H9 (cell line): ENCODE results near the gene CCDC86. TPM values are rescaled to one million over a fixed set of nuclear protein-coding genes. Genes with fewer than 3 reads are reported as not detected.

Experiments
- DNase-seq: peaks from one replicate; pipeline ENCODE4 v3.0.0-alpha.2; 2017
- H2AFZ ChIP-seq: one replicate; pipeline ENCODE4 v1.6.1; 2013; ENCODE audit warnings: mild to moderate bottlenecking, low read length, control low read depth, moderate library complexity
- H2AK5ac ChIP-seq: 2 replicates; pipeline ENCODE4 v1.6.1; 2013; ENCODE audit warnings: low read length, control low read depth, mixed read lengths; ENCODE audit not compliant: insufficient read length
- H2BK120ac ChIP-seq: one replicate; pipeline ENCODE4 v1.6.1; 2013; ENCODE audit warnings: low read depth, mild to moderate bottlenecking, low read length, control low read depth, inconsistent platforms; ENCODE audit not compliant: poor library complexity, severe bottlenecking
- H2BK12ac ChIP-seq: 2 replicates; pipeline ENCODE4 v1.6.1; 2013; ENCODE audit warnings: low read length, control low read depth, mixed read lengths, low read depth; ENCODE audit not compliant: insufficient read length
- H2BK15ac ChIP-seq: 2 replicates; pipeline ENCODE4 v1.6.1; 2013; ENCODE audit warnings: low read depth, low read length, control low read depth
- H2BK20ac ChIP-seq: one replicate; pipeline ENCODE4 v1.6.1; 2013; ENCODE audit warnings: low read depth, mild to moderate bottlenecking, low read length, control low read depth, inconsistent platforms; ENCODE audit not compliant: poor library complexity, severe bottlenecking
- H2BK5ac ChIP-seq: 2 replicates; pipeline ENCODE4 v1.6.1; 2013; ENCODE audit warnings: low read length, control low read depth, mixed read lengths; ENCODE audit not compliant: insufficient read length
- H3K14ac ChIP-seq: 2 replicates; pipeline ENCODE4 v1.6.1; 2013; ENCODE audit warnings: low read length, control low read depth; ENCODE audit not compliant: insufficient read depth
- H3K18ac ChIP-seq: 2 replicates; pipeline ENCODE4 v1.6.1; 2013; ENCODE audit warnings: low read depth, mild to moderate bottlenecking, mixed read lengths, low read length, control low read depth; ENCODE audit not compliant: insufficient read length
- H3K23ac ChIP-seq: 2 replicates; pipeline ENCODE4 v1.6.1; 2013; ENCODE audit warnings: low read length, control low read depth, mixed read lengths, low read depth; ENCODE audit not compliant: insufficient read length
- H3K23me2 ChIP-seq: 2 replicates; pipeline ENCODE4 v1.6.1; 2013; ENCODE audit warnings: low read depth, mild to moderate bottlenecking, mixed read lengths, low read length, control low read depth; ENCODE audit not compliant: insufficient read length, poor library complexity, severe bottlenecking
- H3K27ac ChIP-seq: 2 replicates; pipeline ENCODE4 v1.5.1; 2013; ENCODE audit warnings: low read length, control low read depth, mixed read lengths, low read depth; ENCODE audit not compliant: insufficient read length
- H3K27me3 ChIP-seq: 2 replicates; pipeline ENCODE4 v1.6.1; 2013; ENCODE audit warnings: low read length, control low read depth, inconsistent platforms; ENCODE audit not compliant: insufficient read depth
- H3K4ac ChIP-seq: 2 replicates; pipeline ENCODE4 v1.6.1; 2013; ENCODE audit warnings: low read depth, mild to moderate bottlenecking, control low read depth, inconsistent platforms, low read length, moderate library complexity
- H3K4me1 ChIP-seq: 2 replicates; pipeline ENCODE4 v1.6.1; 2013; ENCODE audit warnings: low read length, control low read depth, inconsistent platforms; ENCODE audit not compliant: insufficient read depth
- H3K4me2 ChIP-seq: 2 replicates; pipeline ENCODE4 v1.6.1; 2013; ENCODE audit warnings: low read length, control low read depth, mixed read lengths; ENCODE audit not compliant: insufficient read length, insufficient read depth
- H3K56ac ChIP-seq: 2 replicates; pipeline ENCODE4 v1.6.1; 2013; ENCODE audit warnings: low read depth, mild to moderate bottlenecking, mixed read lengths, low read length, control low read depth; ENCODE audit not compliant: insufficient read length
- H3K79me1 ChIP-seq: 2 replicates; pipeline ENCODE4 v1.6.1; 2013; ENCODE audit warnings: low read depth, mild to moderate bottlenecking, moderate library complexity, low read length, control low read depth, inconsistent platforms; ENCODE audit not compliant: insufficient read depth, poor library complexity, severe bottlenecking
- H3K79me2 ChIP-seq: 2 replicates; pipeline ENCODE4 v1.6.1; 2013; ENCODE audit warnings: low read length, control low read depth, inconsistent platforms; ENCODE audit not compliant: insufficient read depth
- H3K9ac ChIP-seq: 2 replicates; pipeline ENCODE4 v1.6.1; 2013; ENCODE audit warnings: low read length, control low read depth, mixed read lengths; ENCODE audit not compliant: insufficient read length; ENCODE audit errors: extremely low read depth
- H3K9me3 ChIP-seq: one replicate; pipeline ENCODE4 v1.6.1; 2013; ENCODE audit warnings: low read depth, low read length, inconsistent platforms; ENCODE audit not compliant: control insufficient read depth
- H3T11ph ChIP-seq: one replicate; pipeline ENCODE4 v1.6.1; 2013; ENCODE audit warnings: mild to moderate bottlenecking, low read length, control low read depth, inconsistent platforms
- H4K20me1 ChIP-seq: one replicate; pipeline ENCODE4 v1.6.1; 2013; ENCODE audit not compliant: control insufficient read depth, insufficient read length, insufficient read depth
- H4K5ac ChIP-seq: 2 replicates; pipeline ENCODE4 v1.6.1; 2013; ENCODE audit warnings: low read depth, mild to moderate bottlenecking, mixed read lengths, low read length, control low read depth; ENCODE audit not compliant: insufficient read length
- H4K8ac ChIP-seq: replicated peaks from 2 replicates; pipeline ENCODE4 v1.6.1; 2013; ENCODE audit warnings: low read length, control low read depth, mixed read lengths, low read depth; ENCODE audit not compliant: insufficient read length
- H4K91ac ChIP-seq: 2 replicates; pipeline ENCODE4 v1.6.1; 2013; ENCODE audit warnings: low read depth, mild to moderate bottlenecking, moderate library complexity, mixed read lengths, low read length, control low read depth; ENCODE audit not compliant: insufficient read length
- H3K27ac Mint-ChIP-seq, 3 experiments: 2 replicates in 2 of 3; 3 replicates in 1 of 3; pipeline ENCODE4 v1.8.0; 2020 to 2021; ENCODE audit warnings: mixed read lengths in 3 of 3, mild to moderate bottlenecking in 1 of 3, moderate library complexity in 1 of 3
- H3K27me3 Mint-ChIP-seq: 2 replicates; pipeline ENCODE4 v1.8.0; 2021; ENCODE audit warnings: low read depth, mild to moderate bottlenecking, moderate library complexity, mixed read lengths
- H3K36me3 Mint-ChIP-seq, 3 experiments: 2 replicates in 2 of 3; 3 replicates in 1 of 3; pipeline ENCODE4 v1.8.0; 2020 to 2021; ENCODE audit warnings: low read depth in 3 of 3, mixed read lengths in 3 of 3; ENCODE audit not compliant: insufficient read depth in 1 of 3
- H3K4me1 Mint-ChIP-seq, 2 experiments: 2 replicates each; pipeline ENCODE4 v1.8.0; 2020; ENCODE audit warnings: mixed read lengths in 2 of 2
- H3K4me3 Mint-ChIP-seq, 2 experiments: 2 replicates in 1 of 2; 3 replicates in 1 of 2; pipeline ENCODE4 v1.8.0; 2020 to 2021; ENCODE audit warnings: mild to moderate bottlenecking in 2 of 2, mixed read lengths in 2 of 2, moderate library complexity in 1 of 2
- H3K9me3 Mint-ChIP-seq, 2 experiments: 2 replicates in 1 of 2; 3 replicates in 1 of 2; pipeline ENCODE4 v1.8.0; 2020; ENCODE audit warnings: mild to moderate bottlenecking in 2 of 2, mixed read lengths in 2 of 2, moderate library complexity in 1 of 2
- WGBS: extraction: QIAGEN DNeasy Blood & Tissue Kit; methylation state at CpG from one replicate; pipeline ENCODE4 v1.1.7; 2013; ENCODE audit warnings: missing lambda C conversion rate, low lambda C conversion rate, mixed read lengths; ENCODE audit not compliant: insufficient read length; ENCODE audit errors: extremely low coverage; 5-methylcytosine and 5-hydroxymethylcytosine counted together
- total RNA-seq: library from RNA; stranded (reverse); gene quantifications from 2 replicates; pipeline ENCODE4 v1.2.1, GENCODE V29; 2021
- TF ChIP-seq, protein P1 (sequence below): fragments of 200-600 bp; sonication (generic); conservative IDR thresholded peaks from 3 replicates; pipeline ENCODE4 v1.8.0; 2021; ENCODE audit warnings: antibody characterized with exemption, mild to moderate bottlenecking

The CCDC86 gene
- total RNA-seq, 1 experiment from 2014 or later = 82.3 TPM

- H3K14ac ChIP-seq = no peak overlapping the region; the same call in 1 of the 2 replicates
- H3K4me2 ChIP-seq = no peak overlapping the region
- H2AK5ac ChIP-seq = no peak overlapping the region
- H2BK5ac ChIP-seq = no peak overlapping the region
- H3K23me2 ChIP-seq = no peaks in the 10 kb centered on the region
- no peak for DNase-seq
- H3K79me1 ChIP-seq = no peaks in the 10 kb centered on the region
- no peaks in the 10 kb centered on the region for H3K9me3 Mint-ChIP-seq
- H4K91ac ChIP-seq = no peak overlapping the region
- H3K9me3 ChIP-seq = no peaks in the 10 kb centered on the region
- no peak overlapping the region for H3K4ac ChIP-seq
- H4K5ac ChIP-seq = no peak overlapping the region
- TF ChIP-seq, protein P1, sequence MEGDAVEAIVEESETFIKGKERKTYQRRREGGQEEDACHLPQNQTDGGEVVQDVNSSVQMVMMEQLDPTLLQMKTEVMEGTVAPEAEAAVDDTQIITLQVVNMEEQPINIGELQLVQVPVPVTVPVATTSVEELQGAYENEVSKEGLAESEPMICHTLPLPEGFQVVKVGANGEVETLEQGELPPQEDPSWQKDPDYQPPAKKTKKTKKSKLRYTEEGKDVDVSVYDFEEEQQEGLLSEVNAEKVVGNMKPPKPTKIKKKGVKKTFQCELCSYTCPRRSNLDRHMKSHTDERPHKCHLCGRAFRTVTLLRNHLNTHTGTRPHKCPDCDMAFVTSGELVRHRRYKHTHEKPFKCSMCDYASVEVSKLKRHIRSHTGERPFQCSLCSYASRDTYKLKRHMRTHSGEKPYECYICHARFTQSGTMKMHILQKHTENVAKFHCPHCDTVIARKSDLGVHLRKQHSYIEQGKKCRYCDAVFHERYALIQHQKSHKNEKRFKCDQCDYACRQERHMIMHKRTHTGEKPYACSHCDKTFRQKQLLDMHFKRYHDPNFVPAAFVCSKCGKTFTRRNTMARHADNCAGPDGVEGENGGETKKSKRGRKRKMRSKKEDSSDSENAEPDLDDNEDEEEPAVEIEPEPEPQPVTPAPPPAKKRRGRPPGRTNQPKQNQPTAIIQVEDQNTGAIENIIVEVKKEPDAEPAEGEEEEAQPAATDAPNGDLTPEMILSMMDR = no peak
- H3K27ac ChIP-seq = no peak overlapping the region
- no peak overlapping the region for H3K4me3 Mint-ChIP-seq
- no peak overlapping the region for H2BK15ac ChIP-seq
- H3K23ac ChIP-seq = no peak overlapping the region
- no peak overlapping the region for H3K18ac ChIP-seq
- H2BK20ac ChIP-seq = no peak overlapping the region
- no peaks in the 10 kb centered on the region for H4K20me1 ChIP-seq
- H2BK120ac ChIP-seq = no peak overlapping the region
- no peaks in the 10 kb centered on the region for H3K27me3 ChIP-seq
- H3K4me1 ChIP-seq = no peaks in the 10 kb centered on the region; the same call in 1 of the 2 replicates
- H3K4me1 Mint-ChIP-seq = no peaks in the 10 kb centered on the region
- H2AFZ ChIP-seq = no peak overlapping the region
- H3K9ac ChIP-seq = no peak overlapping the region
- H3K56ac ChIP-seq = no peak overlapping the region
- no peak overlapping the region for H2BK12ac ChIP-seq
- no peaks in the 10 kb centered on the region for H3K79me2 ChIP-seq
- no CpG with 5 or more reads among the region's 8 CpGs for WGBS
- H3K27me3 Mint-ChIP-seq = peaks cover 2% of the 10 kb centered on the region; the same call in 1 of the 2 replicates
- no peak overlapping the region for H4K8ac ChIP-seq
- H3T11ph ChIP-seq = no peak overlapping the region
- H3K27ac Mint-ChIP-seq = no peak overlapping the region
- peaks cover 0 to under 1% (median 0%) of the 10 kb centered on the region in 3 experiments; a peak in 3 of 7 replicates for H3K36me3 Mint-ChIP-seq
Observed at GRCh38 chr11:60858236-60858635, 16.3 kb downstream of the CCDC86 start.
